ENCODE measurements around the gene PROK2.

PROK2 gene

GRCh38 chr3:71784914-71785531, at the start of gene PROK2:
Gene PROK2 (minus strand): TSS chr3:71785148. CDS start chr3:71785052, 96 bp downstream.
- peak; percentile 4 for DNase-seq

GRCh38 chr3:71831599-71831998, 46.7 kb upstream of the PROK2 start:
- DNase-seq = no peak

GRCh38 chr3:71825551-71826283, 40.8 kb upstream of the PROK2 start:
- DNase-seq = no peak

- no peak for DNase-seq
Measured at GRCh38 chr3:71821116-71821515, 36.2 kb upstream of the PROK2 start.

- no peak for DNase-seq
Measured at GRCh38 chr3:71817262-71817661, 32.3 kb upstream of the PROK2 start.

GRCh38 chr3:71816767-71817156, 31.8 kb upstream of the PROK2 start:
- no peak for DNase-seq

GRCh38 chr3:71815340-71816067, 30.6 kb upstream of the PROK2 start:
- DNase-seq = no peak

GRCh38 chr3:71813704-71814103, 28.8 kb upstream of the PROK2 start:
- DNase-seq = no peak

- no peak for DNase-seq
Measured at GRCh38 chr3:71813073-71813472, 28.1 kb upstream of the PROK2 start.

- no peak for DNase-seq
Measured at GRCh38 chr3:71810056-71810455, 25.1 kb upstream of the PROK2 start.

- peak; percentile 49 for DNase-seq
Measured at GRCh38 chr3:71809321-71810026, 24.5 kb upstream of the PROK2 start.

GRCh38 chr3:71806736-71807135, 21.8 kb upstream of the PROK2 start:
- DNase-seq = no peak

- no peak for DNase-seq
Measured at GRCh38 chr3:71805691-71806090, 20.7 kb upstream of the PROK2 start.

GRCh38 chr3:71805199-71805598, 20.3 kb upstream of the PROK2 start:
- DNase-seq = no peak

- DNase-seq = no peak
Measured at GRCh38 chr3:71803248-71803647, 18.3 kb upstream of the PROK2 start.

- DNase-seq = no peak
Measured at GRCh38 chr3:71801986-71802385, 17.0 kb upstream of the PROK2 start.

GRCh38 chr3:71800023-71800422, 15.1 kb upstream of the PROK2 start:
- no peak for DNase-seq

GRCh38 chr3:71797455-71797854, 12.5 kb upstream of the PROK2 start:
- DNase-seq = no peak

GRCh38 chr3:71796290-71796689, 11.3 kb upstream of the PROK2 start:
- no peak for DNase-seq

- DNase-seq = no peak
Measured at GRCh38 chr3:71791634-71792033, 6.7 kb upstream of the PROK2 start.

GRCh38 chr3:71789922-71790321, 5.0 kb upstream of the PROK2 start:
- DNase-seq = no peak

- DNase-seq = no peak
Measured at GRCh38 chr3:71787851-71788405, 3.0 kb upstream of the PROK2 start.

- no peak for DNase-seq
Measured at GRCh38 chr3:71786551-71786950, 1.6 kb upstream of the PROK2 start.
